ENCODE results near the gene SMC6. TPM values are rescaled to one million over a fixed set of nuclear protein-coding genes. Genes with fewer than 3 reads are reported as not detected.

SMC6 gene
- total and polyA plus RNA-seq, 8 donors, result 3.0 to 8.0 (median 4.8) TPM

GRCh38 chr2:17791817-17792130 is 38.2 kb upstream of the SMC6 start:
- TF ChIP-seq CTCF (IDR thresholded peaks at IDR 0.05), result no peak
- 80 to 89% methylated on average over 2 of the region's 2 CpGs for WGBS, 2 donors
- H3K9me3 ChIP-seq, result no peaks in the 10 kb centered on the region
- no peak for ATAC-seq
- H3K4me1 ChIP-seq, result no peaks in the 10 kb centered on the region
- H3K27me3 ChIP-seq, result no peaks in the 10 kb centered on the region
- no peak overlapping the region for H3K27ac ChIP-seq
- no peak for DNase-seq
- no peak for FAIRE-seq
- no peak overlapping the region for H3K4me3 ChIP-seq
- no peaks in the 10 kb centered on the region for H3K36me3 ChIP-seq
- intact Hi-C loops (cut with DNase I), result no loop called here

GRCh38 chr2:17791121-17791816 is 37.7 kb upstream of the SMC6 start:
- intact Hi-C loops (cut with DNase I), result no loop called here
- no peaks in the 10 kb centered on the region for H3K4me1 ChIP-seq
- 50 to 55% methylated on average over 5 of the region's 5 CpGs for WGBS, 2 donors
- ATAC-seq (no peak), FAIRE-seq (no peak), DNase-seq (no peak)
- H3K36me3 ChIP-seq, result no peaks in the 10 kb centered on the region
- no peak for TF ChIP-seq CTCF (IDR thresholded peaks at IDR 0.05)
- H3K4me3 ChIP-seq, result no peak overlapping the region
- H3K27ac ChIP-seq, result no peak overlapping the region
- no peaks in the 10 kb centered on the region for H3K9me3 ChIP-seq
- H3K27me3 ChIP-seq, result no peaks in the 10 kb centered on the region

- FAIRE-seq, result no peak
- 55 to 56% methylated on average over 1 of the region's 1 CpG for WGBS, 2 donors
- intact Hi-C loops (cut with DNase I), result no loop called here
Measured at GRCh38 chr2:17790536-17790935, 36.9 kb upstream of the SMC6 start.

GRCh38 chr2:17788773-17789172 is 35.2 kb upstream of the SMC6 start:
- no peak for FAIRE-seq
- intact Hi-C loops (cut with DNase I), result no loop called here

More at GRCh38 chr2:17790536-17790935, 36.9 kb upstream of the SMC6 start:
- Histone ChIP-seq H3K27me3 (no peaks in the 10 kb centered on the region), H3K9me3 (no peaks in the 10 kb centered on the region), H3K4me3 (no peak overlapping the region), H3K4me1 (no peaks in the 10 kb centered on the region), H3K27ac (no peak overlapping the region), H3K36me3 (no peaks in the 10 kb centered on the region)
- no peak for ATAC-seq
- DNase-seq, result no peak
- no peak for TF ChIP-seq CTCF (IDR thresholded peaks at IDR 0.05)

More at GRCh38 chr2:17788773-17789172, 35.2 kb upstream of the SMC6 start:
- Histone ChIP-seq H3K36me3 (no peaks in the 10 kb centered on the region), H3K4me1 (no peaks in the 10 kb centered on the region), H3K27me3 (no peaks in the 10 kb centered on the region), H3K9me3 (no peaks in the 10 kb centered on the region), H3K4me3 (no peak overlapping the region), H3K27ac (no peak overlapping the region)
- TF ChIP-seq CTCF (IDR thresholded peaks at IDR 0.05), result no peak
- WGBS, 2 donors, result 54 to 64% methylated on average over 4 of the region's 4 CpGs
- ATAC-seq (no peak), DNase-seq (no peak)
